MCF 10A (cell line): ENCODE results near the gene CHST10. TPM values are rescaled to one million over a fixed set of nuclear protein-coding genes. Genes with fewer than 3 reads are reported as not detected.

ENCODE experiments used
- BruUV-seq: library from RNA; stranded (reverse); fragments of 400-500 nt; replicated peaks from 2 replicates; lab custom pipeline; 2021; lab: Mats Ljungman, UMichigan
- CTCF ChIA-PET: fragments of 300-600 bp; sonication (Branson Sonifier 250); formaldehyde crosslinking; extraction: SDS; loops from one replicate; lab custom pipeline; 2021; ENCODE audit warnings: antibody characterized with exemption, inconsistent platforms; lab: Yijun Ruan, JAX
- POLR2A ChIA-PET: fragments of 300-600, 350-650 bp; sonication (Branson Sonifier 250); formaldehyde crosslinking; extraction: SDS; loops from one replicate; lab custom pipeline; 2020; ENCODE audit warnings: antibody characterized with exemption, inconsistent platforms; lab: Yijun Ruan, JAX
- DNase-seq: peaks from one replicate; pipeline ENCODE4 v3.0.0-alpha.2; 2018; ENCODE audit not compliant: unreplicated experiment
- H3K27ac Mint-ChIP-seq: one replicate; pipeline ENCODE4 v1.8.0; 2022; ENCODE audit warnings: mild to moderate bottlenecking, low read depth, mixed read lengths; ENCODE audit not compliant: unreplicated experiment
- H3K27me3 Mint-ChIP-seq: one replicate; pipeline ENCODE4 v1.8.0; 2022; ENCODE audit warnings: mixed read lengths; ENCODE audit not compliant: insufficient read depth, unreplicated experiment
- H3K36me3 Mint-ChIP-seq: one replicate; pipeline ENCODE4 v1.8.0; 2022; ENCODE audit warnings: mild to moderate bottlenecking, moderate library complexity, mixed read lengths; ENCODE audit not compliant: insufficient read depth, unreplicated experiment
- H3K4me1 Mint-ChIP-seq: one replicate; pipeline ENCODE4 v1.8.0; 2022; ENCODE audit warnings: mixed read lengths; ENCODE audit not compliant: insufficient read depth, unreplicated experiment
- H3K4me3 Mint-ChIP-seq: one replicate; pipeline ENCODE4 v1.8.0; 2022; ENCODE audit warnings: mild to moderate bottlenecking, moderate library complexity, mixed read lengths; ENCODE audit not compliant: unreplicated experiment
- H3K9me3 Mint-ChIP-seq: one replicate; pipeline ENCODE4 v1.8.0; 2022; ENCODE audit warnings: mixed read lengths; ENCODE audit not compliant: unreplicated experiment
- intact Hi-C: fragments of 100-400 bp; cut with micrococcal nuclease; formaldehyde crosslinking; loops from 2 replicates; pipeline ENCODE4 v1.14.1; 2022
- total RNA-seq: library from RNA; stranded (reverse); gene quantifications from 2 replicates; pipeline ENCODE4 v1.2.3, GENCODE V29; 2022
- TF ChIP-seq, protein P1 (sequence below): fragments of 200-600 bp; IDR thresholded peaks from one replicate; pipeline ENCODE4 v1.8.0; 2022; ENCODE audit warnings: antibody characterized with exemption, mild to moderate bottlenecking; ENCODE audit not compliant: unreplicated experiment

CHST10 gene
- total RNA-seq, 1 experiment from 2014 or later, result 2.3 TPM

DNA sequence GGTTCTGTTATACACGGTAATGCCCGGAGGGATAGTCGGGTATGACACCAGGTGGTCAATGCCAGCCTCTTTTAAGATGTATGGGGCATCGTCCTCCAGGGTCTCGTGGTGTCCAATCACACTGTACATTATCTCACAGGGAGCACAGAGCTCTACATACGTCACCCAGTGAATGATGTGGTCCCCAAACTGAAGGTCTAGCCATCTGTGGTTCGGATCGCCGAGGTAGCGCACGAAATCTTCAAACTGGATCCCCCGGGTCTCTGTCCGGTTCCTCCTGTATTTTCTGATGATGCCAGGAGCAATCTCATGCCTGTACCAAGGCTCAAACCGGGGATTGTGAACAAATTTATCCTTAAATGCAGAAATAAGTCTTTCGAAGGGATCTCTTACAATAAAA lies 24.1 kb downstream of the CHST10 start:
- H3K36me3 Mint-ChIP-seq, result no peaks in the 10 kb centered on the region
- no TSS peak for BruUV-seq
- no peaks in the 10 kb centered on the region for H3K4me1 Mint-ChIP-seq
- DNase-seq, result no peak
- intact Hi-C loops, result no loop called here
- ChIA-PET POLR2A (no interaction called here), CTCF (interaction anchor here (18.6 kb wide), 1 partner anchor 130 kb away, joined by 521 read pairs; no protein-coding TSS in a partner anchor)
- peaks cover 6% of the 10 kb centered on the region for H3K27me3 Mint-ChIP-seq
- H3K9me3 Mint-ChIP-seq, result no peaks in the 10 kb centered on the region
- no peak overlapping the region for H3K27ac Mint-ChIP-seq
- TF ChIP-seq, protein P1, sequence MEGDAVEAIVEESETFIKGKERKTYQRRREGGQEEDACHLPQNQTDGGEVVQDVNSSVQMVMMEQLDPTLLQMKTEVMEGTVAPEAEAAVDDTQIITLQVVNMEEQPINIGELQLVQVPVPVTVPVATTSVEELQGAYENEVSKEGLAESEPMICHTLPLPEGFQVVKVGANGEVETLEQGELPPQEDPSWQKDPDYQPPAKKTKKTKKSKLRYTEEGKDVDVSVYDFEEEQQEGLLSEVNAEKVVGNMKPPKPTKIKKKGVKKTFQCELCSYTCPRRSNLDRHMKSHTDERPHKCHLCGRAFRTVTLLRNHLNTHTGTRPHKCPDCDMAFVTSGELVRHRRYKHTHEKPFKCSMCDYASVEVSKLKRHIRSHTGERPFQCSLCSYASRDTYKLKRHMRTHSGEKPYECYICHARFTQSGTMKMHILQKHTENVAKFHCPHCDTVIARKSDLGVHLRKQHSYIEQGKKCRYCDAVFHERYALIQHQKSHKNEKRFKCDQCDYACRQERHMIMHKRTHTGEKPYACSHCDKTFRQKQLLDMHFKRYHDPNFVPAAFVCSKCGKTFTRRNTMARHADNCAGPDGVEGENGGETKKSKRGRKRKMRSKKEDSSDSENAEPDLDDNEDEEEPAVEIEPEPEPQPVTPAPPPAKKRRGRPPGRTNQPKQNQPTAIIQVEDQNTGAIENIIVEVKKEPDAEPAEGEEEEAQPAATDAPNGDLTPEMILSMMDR, result no peak
- H3K4me3 Mint-ChIP-seq, result no peak overlapping the region

DNA sequence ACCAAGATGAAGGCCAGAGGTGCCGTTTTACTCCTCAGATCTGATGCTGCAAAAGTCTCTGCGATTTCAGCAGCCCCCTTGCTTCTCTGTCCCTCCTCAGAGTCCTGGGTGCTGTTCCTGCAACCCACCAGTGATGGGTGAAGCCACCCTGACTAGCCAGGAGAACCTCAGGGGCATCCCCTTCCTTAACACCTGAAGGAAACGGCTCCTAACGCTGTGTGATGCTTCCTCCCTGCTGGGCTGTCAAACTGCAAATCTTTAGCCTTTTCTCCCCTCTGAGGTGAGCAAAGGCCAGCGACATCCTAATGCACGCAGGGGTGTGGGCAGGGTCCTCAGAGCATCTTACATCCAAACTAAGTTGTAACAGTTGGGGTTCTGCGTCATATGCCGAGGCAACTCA lies 24.8 kb downstream of the CHST10 start:
- no peak overlapping the region for H3K4me3 Mint-ChIP-seq
- H3K9me3 Mint-ChIP-seq, result no peaks in the 10 kb centered on the region
- CTCF ChIA-PET, result interaction anchor here (18.6 kb wide), 1 partner anchor 129 kb away, joined by 521 read pairs; no protein-coding TSS in a partner anchor
- TF ChIP-seq, protein P1, result no peak
- H3K36me3 Mint-ChIP-seq, result no peaks in the 10 kb centered on the region
- POLR2A ChIA-PET, result no interaction called here
- no peaks in the 10 kb centered on the region for H3K4me1 Mint-ChIP-seq
- peaks cover 9% of the 10 kb centered on the region for H3K27me3 Mint-ChIP-seq
- DNase-seq, result no peak
- no peak overlapping the region for H3K27ac Mint-ChIP-seq
- no TSS peak for BruUV-seq
- intact Hi-C loops, result no loop called here

DNA sequence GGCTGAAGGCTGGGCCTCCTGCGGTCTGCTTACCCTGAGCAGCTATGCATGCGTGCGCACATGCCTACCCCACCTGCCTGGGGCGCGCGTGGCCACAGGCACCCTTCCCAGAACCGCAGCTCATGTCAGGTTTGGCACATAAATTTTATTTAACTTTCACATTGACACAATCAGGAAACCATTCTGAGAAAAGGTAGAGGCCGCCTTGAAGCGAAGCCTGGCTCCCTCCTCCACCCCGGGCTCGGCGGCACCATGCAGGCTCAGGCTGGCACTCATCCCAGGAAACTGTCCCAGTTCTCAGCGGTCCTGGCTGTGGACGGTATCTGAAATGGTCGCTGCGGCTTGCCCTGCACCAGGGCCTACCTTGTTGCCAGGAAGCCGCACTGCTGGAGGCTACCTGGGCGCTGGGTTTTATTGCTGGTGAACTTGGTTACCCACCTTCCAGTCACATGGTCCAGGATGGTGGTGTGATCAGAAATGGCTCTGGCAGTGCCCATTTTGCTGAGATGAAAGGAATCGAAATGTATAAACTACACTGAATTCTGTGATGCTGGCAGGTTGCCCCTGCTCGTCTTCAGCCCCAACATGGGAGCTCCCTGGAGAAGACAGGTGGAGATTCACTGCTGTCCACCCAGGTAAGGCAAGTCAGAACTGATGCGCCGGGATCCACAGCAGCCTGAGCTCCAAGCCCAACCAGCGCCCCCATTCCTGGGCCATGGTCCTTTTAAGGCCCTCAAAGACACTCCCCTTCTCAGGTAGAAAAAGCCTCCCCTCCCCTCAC lies 25.5 kb downstream of the CHST10 start:
- Mint-ChIP-seq H3K9me3 (no peaks in the 10 kb centered on the region), H3K4me1 (no peaks in the 10 kb centered on the region), H3K36me3 (no peaks in the 10 kb centered on the region), H3K4me3 (no peak overlapping the region), H3K27ac (no peak overlapping the region), H3K27me3 (peaks cover 16% of the 10 kb centered on the region)
- no peak for DNase-seq
- CTCF ChIA-PET, result interaction anchor here (1.6 to 18.6 kb wide), 3 partner anchors 11 to 128 kb away, joined by 3 to 521 read pairs (median 14); no protein-coding TSS in a partner anchor
- TF ChIP-seq, protein P1, result no peak
- intact Hi-C loops, result no loop called here
- POLR2A ChIA-PET, result no interaction called here
- BruUV-seq, result no TSS peak

DNA sequence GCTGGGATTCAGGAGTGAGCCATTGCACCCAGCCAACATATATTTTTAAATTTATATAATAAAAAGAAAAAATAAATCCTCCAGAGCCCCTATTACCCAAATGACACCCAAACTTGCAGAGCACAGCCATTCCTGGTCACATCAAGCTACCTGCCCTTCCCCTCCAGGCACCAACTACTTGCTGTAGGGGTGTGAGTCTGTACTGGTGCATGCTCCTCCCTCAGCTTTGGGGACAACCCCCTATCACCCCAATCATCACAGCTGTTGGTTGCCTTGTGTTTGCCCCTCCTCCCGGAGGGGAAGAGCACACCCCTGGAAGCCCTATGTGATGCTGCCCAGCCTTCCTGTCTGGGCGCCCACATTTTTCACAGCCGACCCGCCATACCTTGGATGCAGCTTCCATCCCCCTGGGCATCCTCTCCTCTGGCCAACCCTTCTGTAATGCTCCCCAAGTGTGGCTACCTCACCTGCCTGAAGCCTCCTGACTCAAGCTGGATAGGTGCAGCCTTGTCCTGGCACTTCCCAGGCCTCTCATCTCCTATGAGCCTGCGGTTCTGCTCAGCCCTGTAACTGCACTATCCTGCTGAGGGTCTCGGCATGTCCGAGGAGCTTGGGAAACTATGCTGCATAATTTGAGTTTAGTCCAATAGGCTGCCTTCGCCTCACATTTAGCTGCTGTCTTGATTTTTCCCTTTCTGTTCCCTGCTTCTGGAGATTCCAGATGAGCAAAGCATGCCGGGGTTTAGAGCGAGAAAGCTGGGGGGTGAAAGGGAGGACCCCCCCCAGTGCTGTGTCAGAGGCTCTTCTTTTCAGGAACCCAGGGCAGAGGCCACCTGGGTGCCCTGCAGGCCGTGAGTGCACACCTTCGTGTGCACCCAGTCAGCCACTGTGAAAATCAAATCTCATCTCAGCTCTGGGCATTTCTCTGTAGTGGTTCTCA lies 27.2 kb downstream of the CHST10 start:
- DNase-seq, result no peak
- no peaks in the 10 kb centered on the region for H3K36me3 Mint-ChIP-seq
- TF ChIP-seq, protein P1, result no peak
- H3K9me3 Mint-ChIP-seq, result no peaks in the 10 kb centered on the region
- no peak overlapping the region for H3K27ac Mint-ChIP-seq
- no TSS peak for BruUV-seq
- intact Hi-C loops, result no loop called here
- ChIA-PET CTCF (interaction anchor here (0.7 to 18.6 kb wide), 5 partner anchors 9 to 127 kb away, joined by 3 to 521 read pairs (median 4); no protein-coding TSS in a partner anchor), POLR2A (no interaction called here)
- no peaks in the 10 kb centered on the region for H3K4me1 Mint-ChIP-seq
- H3K4me3 Mint-ChIP-seq, result no peak overlapping the region
- H3K27me3 Mint-ChIP-seq, result peaks cover 20% of the 10 kb centered on the region
